ENCODE measurements around the gene LIAS.
"Not testable (repeated sequence)": the region's sequence is repeated elsewhere in the genome, so short reads cannot be mapped to it uniquely, and the experiment has no call there.

LIAS gene

GRCh38 chr4:39486221-39486804 is 27.5 kb downstream of the LIAS start:
- intact Hi-C loops (cut with DNase I): no loop called here
- no peak for DNase-seq

GRCh38 chr4:39490322-39490721 is 31.5 kb downstream of the LIAS start:
- no peak for DNase-seq
- intact Hi-C loops (cut with DNase I): no loop called here

- DNase-seq: no peak
These were observed 35.5 kb downstream of the LIAS start for GRCh38 chr4:39494354-39494753.

GRCh38 chr4:39495446-39496213 is 36.8 kb downstream of the LIAS start:
- intact Hi-C loops (cut with DNase I): no loop called here
- no peak for DNase-seq

More at GRCh38 chr4:39494354-39494753, 35.5 kb downstream of the LIAS start:
- intact Hi-C loops (cut with DNase I): no loop called here

- intact Hi-C loops (cut with DNase I): no loop called here
- DNase-seq: peak in 1 of 42 donors; percentile 9
These were observed 39.3 kb downstream of the LIAS start for GRCh38 chr4:39497909-39498726.

- DNase-seq: no peak
- intact Hi-C loops (cut with DNase I): no loop called here
These were observed 39.8 kb downstream of the LIAS start for GRCh38 chr4:39498727-39499020.

- intact Hi-C loops (cut with DNase I): no loop called here
These were observed 43.3 kb downstream of the LIAS start for GRCh38 chr4:39502019-39502663.

GRCh38 chr4:39502664-39503035 is 43.8 kb downstream of the LIAS start:
- DNase-seq: not testable (repeated sequence)

More at GRCh38 chr4:39502019-39502663, 43.3 kb downstream of the LIAS start:
- no peak for DNase-seq

GRCh38 chr4:39504538-39504937 is 45.7 kb downstream of the LIAS start:
- no peak for DNase-seq
- intact Hi-C loops (cut with DNase I): no loop called here

More at GRCh38 chr4:39502664-39503035, 43.8 kb downstream of the LIAS start:
- intact Hi-C loops (cut with DNase I): not testable (repeated sequence)

- DNase-seq: no peak
- intact Hi-C loops (cut with DNase I): no loop called here
These were observed 46.7 kb downstream of the LIAS start for GRCh38 chr4:39505581-39505980.

GRCh38 chr4:39510348-39510929 is 51.6 kb downstream of the LIAS start:
- no peak for DNase-seq
- intact Hi-C loops (cut with DNase I): no loop called here

- intact Hi-C loops (cut with DNase I); DNase-seq: not testable (repeated sequence)
These were observed 55.4 kb downstream of the LIAS start for GRCh38 chr4:39514266-39514665.

- no peak for DNase-seq
- intact Hi-C loops (cut with DNase I): no loop called here
These were observed 56.1 kb downstream of the LIAS start for GRCh38 chr4:39514888-39515401.

- DNase-seq; intact Hi-C loops (cut with DNase I): not testable (repeated sequence)
These were observed 57.0 kb downstream of the LIAS start for GRCh38 chr4:39515669-39516401.

GRCh38 chr4:39516407-39516966 is 57.6 kb downstream of the LIAS start:
- intact Hi-C loops (cut with DNase I): no loop called here
- DNase-seq: no peak

- no peak for DNase-seq
- intact Hi-C loops (cut with DNase I): no loop called here
These were observed 59.6 kb downstream of the LIAS start for GRCh38 chr4:39518484-39518883.

GRCh38 chr4:39521253-39521919 is 62.5 kb downstream of the LIAS start:
- DNase-seq: no peak
- intact Hi-C loops (cut with DNase I): no loop called here

- intact Hi-C loops (cut with DNase I): no loop called here
- DNase-seq: no peak
These were observed 63.2 kb downstream of the LIAS start for GRCh38 chr4:39522068-39522467.

All from head of caudate nucleus (tissue), 42 donors.